Stimulated activated CD8-positive, alpha-beta memory T cell treated with anti-CD3 and anti-CD28 coated beads, Interleukin-7, amount 100 ng/mL, for 24 hours (primary cell): ENCODE data around the gene PHF14.
"Not testable (repeated sequence)": the region's sequence is repeated elsewhere in the genome, so short reads cannot be mapped to it uniquely, and the experiment has no call there.

ENCODE experiments used
- DNase-seq: peaks from one replicate; pipeline ENCODE4 v3.0.0-alpha.2; 2020; ENCODE audit warnings: low read depth

The PHF14 gene, protein sequence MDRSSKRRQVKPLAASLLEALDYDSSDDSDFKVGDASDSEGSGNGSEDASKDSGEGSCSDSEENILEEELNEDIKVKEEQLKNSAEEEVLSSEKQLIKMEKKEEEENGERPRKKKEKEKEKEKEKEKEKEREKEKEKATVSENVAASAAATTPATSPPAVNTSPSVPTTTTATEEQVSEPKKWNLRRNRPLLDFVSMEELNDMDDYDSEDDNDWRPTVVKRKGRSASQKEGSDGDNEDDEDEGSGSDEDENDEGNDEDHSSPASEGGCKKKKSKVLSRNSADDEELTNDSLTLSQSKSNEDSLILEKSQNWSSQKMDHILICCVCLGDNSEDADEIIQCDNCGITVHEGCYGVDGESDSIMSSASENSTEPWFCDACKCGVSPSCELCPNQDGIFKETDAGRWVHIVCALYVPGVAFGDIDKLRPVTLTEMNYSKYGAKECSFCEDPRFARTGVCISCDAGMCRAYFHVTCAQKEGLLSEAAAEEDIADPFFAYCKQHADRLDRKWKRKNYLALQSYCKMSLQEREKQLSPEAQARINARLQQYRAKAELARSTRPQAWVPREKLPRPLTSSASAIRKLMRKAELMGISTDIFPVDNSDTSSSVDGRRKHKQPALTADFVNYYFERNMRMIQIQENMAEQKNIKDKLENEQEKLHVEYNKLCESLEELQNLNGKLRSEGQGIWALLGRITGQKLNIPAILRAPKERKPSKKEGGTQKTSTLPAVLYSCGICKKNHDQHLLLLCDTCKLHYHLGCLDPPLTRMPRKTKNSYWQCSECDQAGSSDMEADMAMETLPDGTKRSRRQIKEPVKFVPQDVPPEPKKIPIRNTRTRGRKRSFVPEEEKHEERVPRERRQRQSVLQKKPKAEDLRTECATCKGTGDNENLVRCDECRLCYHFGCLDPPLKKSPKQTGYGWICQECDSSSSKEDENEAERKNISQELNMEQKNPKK

GRCh38 chr7:10973061-10973941 lies at the start of gene PHF14:
PHF14 (plus strand) TSS chr7:10973872; CDS start chr7:10974324, 452 bp downstream.
- DNase-seq = peak; percentile 88

- DNase-seq = no peak
Observed at GRCh38 chr7:10924370-10924769, 49.3 kb upstream of the PHF14 start.

DNA sequence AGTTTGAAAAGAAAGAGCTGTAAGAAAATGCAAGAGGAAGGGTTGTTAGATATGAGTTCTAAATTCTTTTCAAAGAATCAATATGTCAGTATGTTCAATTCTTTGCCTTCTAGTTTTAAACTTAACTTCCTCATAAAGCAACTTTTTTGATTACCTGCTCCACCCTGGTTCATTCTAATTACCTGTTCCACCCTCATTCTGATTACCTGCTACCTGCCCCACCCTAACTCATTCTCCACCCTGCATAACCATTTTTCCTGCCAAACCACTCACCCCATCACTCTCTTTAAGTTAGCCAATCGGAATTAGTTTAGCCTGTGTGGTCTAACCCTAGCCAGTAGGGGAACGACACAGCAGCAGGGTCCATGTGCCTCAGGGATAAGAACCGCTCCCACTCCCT lies 45.5 kb upstream of the PHF14 start:
- not testable (repeated sequence) for DNase-seq

DNA sequence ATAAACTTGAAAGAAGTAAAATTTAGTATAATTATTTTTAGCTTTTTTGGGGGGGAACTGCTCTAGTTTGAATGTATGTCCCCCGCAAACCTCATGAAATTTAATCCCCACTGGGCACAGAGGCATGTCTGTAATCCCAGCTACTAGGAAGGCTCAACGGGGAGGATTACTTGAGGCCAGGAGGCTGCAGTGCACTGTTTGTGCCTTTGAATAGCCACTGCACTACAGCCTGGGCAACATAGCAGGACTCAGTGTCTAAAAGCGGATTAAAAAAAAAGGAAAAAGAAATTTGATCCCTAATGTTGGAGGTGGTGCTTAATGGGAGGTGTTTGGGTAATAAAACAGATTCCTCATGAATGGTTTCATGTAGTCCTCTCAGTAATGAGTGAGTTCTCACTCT lies 43.1 kb upstream of the PHF14 start:
- DNase-seq = no peak

- DNase-seq = no peak
Observed at GRCh38 chr7:10931161-10931560, 42.5 kb upstream of the PHF14 start.

GRCh38 chr7:10934292-10934691 lies 39.4 kb upstream of the PHF14 start:
- DNase-seq = no peak

GRCh38 chr7:10939237-10939910 lies 34.3 kb upstream of the PHF14 start:
- no peak for DNase-seq

GRCh38 chr7:10939911-10940703 lies 33.6 kb upstream of the PHF14 start:
- DNase-seq = peak; percentile 64

DNA sequence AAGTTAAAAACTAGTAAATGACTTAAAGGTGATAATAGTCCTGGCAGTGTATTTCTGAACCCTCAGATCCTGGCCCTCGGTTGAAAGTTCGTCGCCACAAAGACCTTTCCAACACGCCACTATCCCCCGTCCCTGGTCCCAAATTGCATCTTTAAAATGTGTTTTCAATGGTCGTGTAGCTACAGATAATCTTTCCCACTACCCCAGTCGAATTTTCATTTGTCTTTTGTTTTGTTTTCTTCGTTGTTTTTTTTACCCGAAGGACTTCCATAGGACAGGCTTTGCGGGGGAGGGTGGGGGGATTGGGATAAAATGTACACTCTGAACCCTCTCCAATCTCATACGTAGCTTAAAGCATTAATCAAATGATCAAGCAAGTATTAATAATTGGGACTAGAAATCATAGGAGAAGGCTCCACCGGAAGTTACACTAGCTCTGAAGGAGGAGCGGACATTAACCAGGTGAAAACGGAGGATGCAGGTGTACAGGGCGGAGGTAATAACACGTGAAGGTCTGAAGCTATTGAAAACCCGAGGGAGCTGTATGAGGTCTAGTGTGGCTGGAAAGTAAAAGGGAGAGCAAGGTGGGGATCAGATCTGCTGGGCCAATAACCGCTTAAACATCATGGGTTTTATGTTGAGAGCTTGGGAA lies 32.8 kb upstream of the PHF14 start:
- no peak for DNase-seq

DNA sequence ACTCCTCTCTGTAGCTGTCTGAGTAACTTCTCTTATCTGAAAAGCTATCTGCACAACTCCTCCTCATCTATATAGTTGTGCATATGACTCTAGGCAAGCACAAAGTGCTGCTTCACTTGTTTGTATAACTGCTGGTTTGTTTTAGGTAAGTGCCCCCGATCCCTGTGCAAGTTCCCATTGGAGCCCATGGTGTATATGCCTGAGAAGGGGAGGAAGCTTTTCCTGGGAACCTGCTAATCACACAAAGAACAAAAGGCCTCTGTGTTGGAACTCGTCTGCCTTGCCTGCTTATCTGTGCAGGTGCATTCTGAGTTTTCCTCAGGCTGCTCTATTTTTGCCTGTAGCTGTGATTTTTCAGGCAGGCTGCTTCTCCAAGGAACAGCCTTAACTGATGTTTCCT lies 23.2 kb upstream of the PHF14 start:
- no peak for DNase-seq

DNA sequence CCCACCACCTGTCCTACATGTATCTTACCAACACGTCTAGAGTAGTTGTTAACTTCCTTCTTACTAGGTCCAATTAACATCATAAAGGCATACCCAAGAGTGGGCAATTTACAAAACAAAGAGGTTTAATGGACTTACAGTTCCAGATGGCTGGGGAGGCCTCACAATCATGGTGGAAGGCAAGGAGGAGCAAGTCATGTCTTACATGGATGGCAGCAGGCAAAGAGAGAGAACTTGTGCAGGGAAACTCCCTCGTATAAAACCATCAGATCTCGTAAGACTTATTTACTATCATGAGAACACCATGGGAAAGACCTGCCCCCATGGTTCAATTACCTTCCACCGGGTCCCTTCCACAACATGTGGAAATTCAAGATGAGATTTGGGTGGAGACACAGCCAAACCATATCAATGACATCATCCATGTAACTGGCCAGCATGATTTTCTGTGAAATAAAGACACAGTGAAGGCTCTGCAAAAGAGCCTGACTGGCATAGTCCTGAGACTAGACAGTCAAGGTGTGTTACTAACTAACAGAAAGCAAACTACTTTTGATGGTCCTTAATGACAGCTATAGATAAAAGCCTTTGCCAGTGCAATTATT lies 22.6 kb upstream of the PHF14 start:
- not testable (repeated sequence) for DNase-seq

DNA sequence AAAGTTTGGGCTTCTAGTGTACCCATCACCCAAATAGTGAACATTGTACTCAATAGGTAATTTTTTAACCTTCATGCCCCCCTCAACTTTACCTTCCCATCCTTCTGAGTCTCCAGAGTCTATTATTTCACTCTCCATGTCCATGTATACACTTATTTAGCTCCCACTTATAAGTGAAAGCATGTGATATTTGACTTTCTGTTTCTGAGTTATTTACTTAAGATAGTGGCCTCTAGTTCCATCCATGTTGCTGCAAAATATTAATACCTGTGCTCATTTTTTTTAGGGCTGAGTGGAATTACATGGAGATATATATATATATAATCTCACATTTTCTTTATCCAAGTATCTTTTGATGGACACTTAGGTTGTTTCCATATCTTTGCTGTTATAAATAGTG lies 21.1 kb upstream of the PHF14 start:
- no peak for DNase-seq

GRCh38 chr7:10953078-10953750 lies 20.5 kb upstream of the PHF14 start:
- DNase-seq = not testable (repeated sequence)

GRCh38 chr7:10956528-10956927 lies 17.1 kb upstream of the PHF14 start:
- DNase-seq = no peak

DNA sequence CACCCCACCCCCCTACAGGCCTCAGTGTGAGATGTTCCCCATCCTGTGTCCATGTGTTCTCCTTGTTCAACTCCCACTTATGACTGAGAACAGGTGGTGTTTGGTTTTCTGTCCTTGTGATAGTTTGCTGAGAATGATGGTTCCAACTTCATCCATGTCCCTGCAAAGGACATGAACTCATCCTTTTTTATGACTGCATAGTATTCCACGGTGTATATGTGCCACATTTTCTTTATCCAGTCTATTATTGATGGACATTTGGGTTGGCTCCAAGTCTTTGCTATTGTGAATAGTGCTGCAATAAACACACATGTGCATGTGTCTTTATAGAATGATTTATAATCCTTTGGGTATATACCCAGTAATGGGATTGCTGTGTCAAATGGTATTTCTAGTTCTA lies 13.4 kb upstream of the PHF14 start:
- DNase-seq = not testable (repeated sequence)

- DNase-seq = not testable (repeated sequence)
Observed at GRCh38 chr7:10965016-10965415, 8.7 kb upstream of the PHF14 start.

DNA sequence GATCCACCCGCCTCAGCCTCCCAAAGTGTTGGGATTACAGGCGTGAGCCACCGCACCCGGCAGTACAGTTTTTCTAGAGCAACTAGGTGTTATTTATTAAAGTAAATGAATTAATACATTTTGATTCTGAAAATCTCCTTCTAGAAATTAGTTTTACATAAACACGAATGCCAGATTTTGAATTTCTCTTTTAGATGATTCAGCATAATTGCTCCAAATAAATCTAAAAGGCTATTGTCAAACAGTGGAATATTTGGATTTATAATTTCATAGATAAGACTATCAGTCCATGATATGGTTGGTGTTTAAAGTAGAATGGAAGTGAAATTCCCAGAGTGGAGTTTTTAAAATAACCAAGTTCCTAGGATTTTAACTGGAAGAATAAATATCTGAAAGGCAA lies 1.5 kb upstream of the PHF14 start:
- no peak for DNase-seq

DNA sequence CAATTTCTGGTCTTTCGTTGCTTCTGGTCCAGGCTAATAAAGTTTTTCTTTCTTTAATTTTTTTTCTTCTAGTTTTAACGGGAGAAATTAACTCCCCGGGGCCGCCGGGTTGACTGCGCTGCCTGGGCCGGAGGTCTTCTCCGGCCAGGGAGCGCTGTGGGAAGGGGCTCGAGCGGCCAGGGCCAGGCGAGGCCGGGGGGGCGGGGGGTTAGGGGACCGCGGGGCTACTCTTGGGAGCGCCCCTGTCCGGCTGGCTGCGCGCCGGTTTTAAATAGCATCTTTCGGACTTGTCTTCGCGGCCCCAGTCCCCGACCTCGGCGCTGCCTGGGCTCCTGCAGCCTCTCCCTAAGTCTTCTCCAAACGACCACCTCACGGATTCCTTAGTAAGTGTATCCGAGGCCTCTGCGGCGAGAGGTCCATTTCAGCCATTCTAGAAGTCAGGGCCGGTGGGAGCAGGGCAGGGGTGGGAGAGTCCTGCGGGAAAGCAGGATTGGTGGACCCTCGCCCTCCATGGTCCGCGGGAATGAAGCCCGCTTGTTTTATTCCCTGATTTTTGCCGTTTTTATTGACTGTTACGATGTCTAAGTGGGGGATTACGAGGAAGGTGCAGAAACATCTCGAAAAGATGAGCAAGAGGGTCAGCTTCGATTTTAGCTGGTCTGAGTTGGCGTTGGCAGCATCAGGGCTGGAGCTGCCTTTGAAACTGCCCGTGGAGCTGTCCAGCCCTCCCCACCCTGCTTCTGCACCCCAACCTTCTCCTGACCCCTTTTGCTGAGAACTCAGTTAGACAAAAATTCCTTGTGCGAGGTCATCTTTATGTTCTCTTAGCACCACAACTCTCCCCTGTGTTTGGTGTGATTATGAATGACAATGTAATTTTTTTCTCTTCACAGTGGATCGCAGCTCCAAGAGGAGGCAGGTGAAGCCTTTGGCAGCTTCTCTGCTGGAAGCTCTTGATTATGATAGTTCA lies 555 bp downstream of the PHF14 start:
- no peak for DNase-seq
